ENCODE data around the gene SOX5.
"Not testable (repeated sequence)": the region's sequence is repeated elsewhere in the genome, so short reads cannot be mapped to it uniquely, and the experiment has no call there.

Gene SOX5

DNA sequence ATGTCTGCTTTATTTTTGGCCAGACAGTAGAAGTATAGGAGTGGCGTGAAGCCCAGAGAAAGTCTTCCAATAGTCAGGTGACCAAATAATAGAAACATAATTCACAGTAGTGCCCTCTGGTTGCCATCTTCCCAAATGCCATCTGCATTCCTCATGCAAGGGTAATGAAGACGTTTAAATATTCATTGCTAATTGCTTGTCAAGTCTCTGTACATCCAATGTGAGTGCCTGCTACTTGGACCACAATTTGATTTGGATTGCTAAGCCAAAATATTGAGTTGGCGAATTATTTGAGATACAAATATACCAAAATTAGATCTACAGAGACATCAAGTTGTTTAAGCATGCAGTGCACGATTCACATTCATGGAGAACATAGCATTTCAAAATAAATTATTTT, 402.7 kb downstream of the SOX5 start:
- H3K9me3 Mint-ChIP-seq, result no peaks in the 10 kb centered on the region
- DNase-seq, result no peak
- H3K27me3 Mint-ChIP-seq, result no peaks in the 10 kb centered on the region
- ATAC-seq, result no peak
- no peaks in the 10 kb centered on the region for H3K4me1 Mint-ChIP-seq
- no peak overlapping the region for H3K27ac Mint-ChIP-seq
- H3K36me3 Mint-ChIP-seq (ENCODE audit: low read depth), result no peaks in the 10 kb centered on the region
- no peak overlapping the region for H3K4me3 Mint-ChIP-seq

DNA sequence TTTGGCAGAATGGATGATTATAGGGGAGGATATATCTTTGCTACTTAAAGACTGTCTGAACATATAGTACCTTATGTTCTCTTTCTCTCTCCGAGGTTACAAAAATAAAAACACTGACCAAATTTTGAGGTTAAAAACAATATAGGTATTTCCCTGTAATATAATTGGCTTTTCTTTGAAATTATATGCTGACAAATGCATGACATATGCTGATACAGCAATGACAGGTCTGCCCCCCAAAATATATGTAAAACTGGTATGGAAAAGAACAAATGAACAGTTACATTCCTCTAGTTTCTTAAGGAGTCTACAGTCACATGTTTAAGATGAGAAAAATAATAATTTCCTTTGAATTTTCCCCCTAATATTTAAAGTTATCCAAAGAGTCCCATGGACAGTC, 405.7 kb downstream of the SOX5 start:
- DNase-seq (no peak), ATAC-seq (no peak)
- H3K4me3 Mint-ChIP-seq, result no peak overlapping the region
- H3K36me3 Mint-ChIP-seq (ENCODE audit: low read depth), result no peaks in the 10 kb centered on the region
- H3K27me3 Mint-ChIP-seq, result no peaks in the 10 kb centered on the region
- H3K27ac Mint-ChIP-seq, result no peak overlapping the region
- H3K4me1 Mint-ChIP-seq, result no peaks in the 10 kb centered on the region
- H3K9me3 Mint-ChIP-seq, result no peaks in the 10 kb centered on the region

DNA sequence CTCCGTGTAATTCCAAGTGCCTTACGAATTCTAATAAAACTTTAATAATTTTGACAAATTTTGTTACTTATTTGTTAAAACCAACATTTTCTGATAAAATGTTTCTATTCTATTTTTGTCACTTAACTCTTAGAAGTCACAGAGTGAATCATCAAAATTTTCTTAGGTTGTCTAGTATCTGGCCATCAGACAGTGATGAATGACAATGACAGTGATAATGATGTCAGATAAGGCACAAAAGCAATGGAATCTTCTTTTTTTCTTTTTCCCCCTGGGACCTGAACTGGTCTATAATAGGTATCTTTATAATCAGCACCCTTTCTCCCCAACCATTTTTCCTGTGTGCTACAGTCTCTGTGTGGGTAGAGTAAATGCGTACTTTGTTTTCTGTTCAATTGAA, 407.3 kb downstream of the SOX5 start:
- H3K4me1 Mint-ChIP-seq, result no peaks in the 10 kb centered on the region
- ATAC-seq (no peak), DNase-seq (no peak)
- no peaks in the 10 kb centered on the region for H3K9me3 Mint-ChIP-seq
- no peaks in the 10 kb centered on the region for H3K27me3 Mint-ChIP-seq
- H3K4me3 Mint-ChIP-seq, result no peak overlapping the region
- H3K27ac Mint-ChIP-seq, result no peak overlapping the region
- no peaks in the 10 kb centered on the region for H3K36me3 Mint-ChIP-seq (ENCODE audit: low read depth)

DNA sequence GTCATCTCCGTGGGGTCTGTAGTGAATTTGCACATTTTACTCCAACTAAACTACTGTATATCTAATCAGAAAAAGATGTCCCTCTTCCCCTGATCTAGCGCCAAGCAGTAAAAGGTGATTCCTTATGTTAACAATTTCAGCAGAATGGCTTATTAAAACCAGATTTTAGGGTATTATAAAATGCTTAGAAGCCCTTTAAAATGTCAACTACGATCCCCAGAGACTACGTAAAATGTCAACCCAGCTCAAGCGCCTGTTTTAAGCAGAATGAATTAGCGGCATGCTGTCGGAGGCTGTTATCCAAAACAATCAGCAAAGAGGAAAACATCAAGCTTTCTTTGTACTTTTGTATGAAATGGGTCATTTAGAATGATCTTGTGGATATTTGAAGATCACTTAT, 408.9 kb downstream of the SOX5 start:
- Mint-ChIP-seq H3K36me3 (ENCODE audit: low read depth) (no peaks in the 10 kb centered on the region), H3K27me3 (no peaks in the 10 kb centered on the region), H3K27ac (no peak overlapping the region), H3K9me3 (no peaks in the 10 kb centered on the region), H3K4me3 (no peak overlapping the region), H3K4me1 (no peaks in the 10 kb centered on the region)
- no peak for ATAC-seq
- DNase-seq, result no peak

DNA sequence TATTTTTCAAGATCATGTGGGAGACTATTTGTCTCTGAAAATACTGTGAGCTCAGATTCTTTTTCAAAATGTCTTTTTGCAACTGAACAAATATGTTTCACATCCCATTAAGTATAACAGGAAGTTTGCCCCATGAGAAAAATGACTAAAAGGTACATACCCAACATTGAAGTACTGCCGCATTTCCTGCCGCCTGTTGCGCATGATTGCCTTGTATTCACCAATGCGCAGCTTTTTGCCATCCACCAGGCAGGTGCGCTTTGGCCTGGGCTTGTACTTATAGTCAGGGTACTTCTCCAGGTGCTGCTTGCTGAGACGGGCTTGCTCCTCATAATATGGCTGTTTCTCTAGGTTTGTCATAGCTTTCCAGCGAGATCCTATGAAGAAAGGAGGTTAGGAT, 413.2 kb downstream of the SOX5 start:
- H3K27ac Mint-ChIP-seq, result no peak overlapping the region
- no peaks in the 10 kb centered on the region for H3K27me3 Mint-ChIP-seq
- DNase-seq, result no peak
- H3K9me3 Mint-ChIP-seq, result no peaks in the 10 kb centered on the region
- no peak overlapping the region for H3K4me3 Mint-ChIP-seq
- no peaks in the 10 kb centered on the region for H3K36me3 Mint-ChIP-seq (ENCODE audit: low read depth)
- ATAC-seq, result no peak
- no peaks in the 10 kb centered on the region for H3K4me1 Mint-ChIP-seq

DNA sequence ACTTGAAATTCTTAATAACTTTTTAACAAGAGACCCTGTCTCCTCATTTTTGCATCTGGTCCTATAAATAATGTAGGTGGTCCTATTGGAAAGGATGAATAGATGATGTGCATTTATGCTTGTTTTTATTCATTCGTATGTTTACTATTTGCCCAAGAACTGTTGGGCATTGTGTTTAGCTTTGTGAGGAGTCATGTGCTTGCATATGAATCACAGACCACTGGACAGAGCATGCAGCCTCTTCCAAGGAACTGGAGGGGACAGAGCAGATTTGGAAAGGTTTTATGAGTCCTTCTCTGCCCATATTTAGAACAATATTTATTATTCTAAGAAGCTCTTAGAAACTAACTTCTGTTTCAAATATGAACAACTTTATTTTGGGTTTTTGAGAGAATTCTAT, 414.0 kb downstream of the SOX5 start:
- ATAC-seq (no peak), DNase-seq (no peak)
- H3K36me3 Mint-ChIP-seq (ENCODE audit: low read depth), result no peaks in the 10 kb centered on the region
- H3K9me3 Mint-ChIP-seq, result peaks cover 2% of the 10 kb centered on the region
- H3K4me3 Mint-ChIP-seq, result no peak overlapping the region
- H3K27me3 Mint-ChIP-seq, result no peaks in the 10 kb centered on the region
- no peaks in the 10 kb centered on the region for H3K4me1 Mint-ChIP-seq
- H3K27ac Mint-ChIP-seq, result no peak overlapping the region

DNA sequence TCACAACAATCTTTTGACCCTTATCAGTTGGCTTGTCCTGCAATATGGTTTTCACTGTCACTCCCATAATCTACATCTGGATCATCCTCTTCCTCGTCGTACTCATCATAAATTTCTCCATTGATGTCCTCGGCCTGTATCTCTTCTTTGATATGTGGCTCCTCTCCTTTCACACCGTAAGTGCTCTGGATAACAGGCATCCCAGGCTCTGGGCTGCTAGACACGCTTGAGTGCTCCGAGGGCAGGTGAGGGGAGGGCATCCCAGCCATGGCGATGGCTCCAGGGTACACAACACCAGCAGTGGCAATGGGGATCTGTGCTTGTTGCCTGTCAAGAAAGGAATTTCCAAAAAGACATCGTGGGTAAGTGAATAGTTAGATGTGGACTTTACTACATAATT, 415.3 kb downstream of the SOX5 start:
- H3K4me1 Mint-ChIP-seq, result no peaks in the 10 kb centered on the region
- no peaks in the 10 kb centered on the region for H3K36me3 Mint-ChIP-seq (ENCODE audit: low read depth)
- peaks cover 4% of the 10 kb centered on the region for H3K9me3 Mint-ChIP-seq
- H3K27ac Mint-ChIP-seq, result no peak overlapping the region
- no peaks in the 10 kb centered on the region for H3K27me3 Mint-ChIP-seq
- DNase-seq (no peak), ATAC-seq (no peak)
- no peak overlapping the region for H3K4me3 Mint-ChIP-seq

DNA sequence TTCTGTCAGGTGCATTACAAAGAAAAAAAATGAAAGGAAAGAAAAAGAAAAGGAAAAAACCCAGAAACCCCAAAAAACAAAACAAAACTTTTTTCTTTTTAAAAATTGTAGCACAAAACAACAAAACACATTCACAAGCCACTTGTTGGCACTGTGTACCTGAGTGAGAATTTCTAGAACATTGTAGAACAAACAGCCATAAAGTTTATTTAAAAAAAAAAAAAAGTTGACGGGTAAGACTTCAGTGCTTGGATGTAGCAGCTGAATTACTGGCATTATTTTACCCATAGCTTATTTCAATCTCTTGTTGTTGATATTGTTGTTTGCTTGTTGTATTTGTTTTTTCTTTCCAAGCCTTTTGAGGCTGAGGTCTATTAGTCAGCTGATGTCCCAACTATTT, 415.8 kb downstream of the SOX5 start:
- H3K4me1 Mint-ChIP-seq, result no peaks in the 10 kb centered on the region
- H3K9me3 Mint-ChIP-seq, result peaks cover 4% of the 10 kb centered on the region
- ATAC-seq (no peak), DNase-seq (no peak)
- no peaks in the 10 kb centered on the region for H3K27me3 Mint-ChIP-seq
- no peak overlapping the region for H3K27ac Mint-ChIP-seq
- no peak overlapping the region for H3K4me3 Mint-ChIP-seq
- H3K36me3 Mint-ChIP-seq (ENCODE audit: low read depth), result no peaks in the 10 kb centered on the region

DNA sequence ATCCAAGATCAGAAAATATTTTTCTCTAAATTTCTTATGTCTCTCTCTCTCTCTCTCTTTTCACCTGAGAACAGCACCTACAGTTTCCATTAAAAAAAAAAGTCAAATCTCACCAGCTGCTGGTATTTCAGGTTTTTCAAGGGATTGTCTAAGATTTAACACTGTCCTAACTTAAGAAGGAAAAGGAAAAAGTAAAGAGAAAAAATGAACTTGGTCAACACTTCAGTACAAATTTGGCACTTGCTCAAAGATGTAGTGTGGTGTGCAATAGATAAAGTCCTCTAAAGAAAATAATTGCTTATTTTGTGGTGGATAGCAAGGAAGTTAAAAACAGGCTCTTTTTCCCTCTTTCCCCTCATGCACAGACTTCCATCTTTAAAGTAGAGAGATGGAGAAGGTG, 416.2 kb downstream of the SOX5 start:
- no peak overlapping the region for H3K27ac Mint-ChIP-seq
- no peak for ATAC-seq

DNA sequence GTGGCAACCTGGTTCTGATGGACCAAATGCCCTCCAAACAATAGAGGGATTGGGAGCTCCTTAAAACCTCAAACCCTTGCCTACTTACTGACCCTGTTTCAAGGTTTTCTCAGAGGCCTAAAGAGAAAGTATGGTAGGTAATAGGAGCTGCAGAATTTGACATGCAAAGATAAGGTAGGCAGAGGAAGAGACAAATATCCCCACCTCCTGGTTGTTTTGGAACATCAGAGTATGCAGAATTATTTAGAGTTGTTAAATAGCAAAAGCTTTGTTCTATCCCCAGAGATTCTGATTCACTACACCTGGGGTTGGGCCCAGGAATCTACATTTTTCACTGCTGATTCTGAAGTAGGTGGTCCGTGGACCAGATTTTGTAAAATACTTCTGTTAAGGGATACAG, 421.2 kb downstream of the SOX5 start:
- Mint-ChIP-seq H3K4me3 (no peak overlapping the region), H3K4me1 (no peaks in the 10 kb centered on the region), H3K27ac (no peak overlapping the region), H3K27me3 (no peaks in the 10 kb centered on the region), H3K36me3 (ENCODE audit: low read depth) (no peaks in the 10 kb centered on the region), H3K9me3 (peaks cover 18% of the 10 kb centered on the region)
- ATAC-seq (no peak), DNase-seq (no peak)

More for the DNA sequence above, 416.2 kb downstream of the SOX5 start:
- peaks cover 4% of the 10 kb centered on the region for H3K9me3 Mint-ChIP-seq
- H3K36me3 Mint-ChIP-seq (ENCODE audit: low read depth), result no peaks in the 10 kb centered on the region
- H3K27me3 Mint-ChIP-seq, result no peaks in the 10 kb centered on the region
- H3K4me3 Mint-ChIP-seq, result no peak overlapping the region
- DNase-seq, result no peak
- no peaks in the 10 kb centered on the region for H3K4me1 Mint-ChIP-seq

DNA sequence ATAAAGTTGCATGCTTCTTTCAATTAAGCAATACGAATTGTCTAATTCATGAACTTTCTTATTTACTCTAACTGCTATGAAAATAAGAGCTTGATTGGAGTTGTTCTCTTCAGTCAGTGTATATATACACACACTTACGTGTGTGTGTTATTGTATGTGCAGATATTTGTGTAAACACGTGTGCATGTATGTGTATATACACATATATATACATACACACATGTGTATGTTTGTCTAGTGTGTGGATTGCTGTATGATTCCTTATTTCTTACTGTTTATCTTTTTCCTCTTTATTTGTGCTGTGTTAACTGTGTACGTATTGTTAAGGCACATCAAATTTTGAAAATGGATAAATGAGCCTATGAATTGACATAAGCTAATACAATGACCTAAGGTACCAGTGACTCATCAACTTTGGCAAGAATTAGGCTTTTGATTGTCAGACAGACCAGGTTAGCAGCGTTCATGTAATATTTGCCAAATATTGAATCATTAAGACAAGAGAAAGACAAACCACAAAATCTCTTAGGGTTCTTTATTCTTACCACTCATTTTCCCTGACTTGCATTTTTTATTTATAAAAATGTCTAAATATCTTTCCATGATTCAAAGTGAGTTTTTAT, 423.9 kb downstream of the SOX5 start:
- no peak overlapping the region for H3K4me3 Mint-ChIP-seq
- H3K4me1 Mint-ChIP-seq, result no peaks in the 10 kb centered on the region
- H3K27me3 Mint-ChIP-seq, result no peaks in the 10 kb centered on the region
- H3K27ac Mint-ChIP-seq, result no peak overlapping the region
- H3K36me3 Mint-ChIP-seq (ENCODE audit: low read depth), result no peaks in the 10 kb centered on the region
- ATAC-seq (no peak), DNase-seq (no peak)
- peaks cover 22% of the 10 kb centered on the region for H3K9me3 Mint-ChIP-seq

DNA sequence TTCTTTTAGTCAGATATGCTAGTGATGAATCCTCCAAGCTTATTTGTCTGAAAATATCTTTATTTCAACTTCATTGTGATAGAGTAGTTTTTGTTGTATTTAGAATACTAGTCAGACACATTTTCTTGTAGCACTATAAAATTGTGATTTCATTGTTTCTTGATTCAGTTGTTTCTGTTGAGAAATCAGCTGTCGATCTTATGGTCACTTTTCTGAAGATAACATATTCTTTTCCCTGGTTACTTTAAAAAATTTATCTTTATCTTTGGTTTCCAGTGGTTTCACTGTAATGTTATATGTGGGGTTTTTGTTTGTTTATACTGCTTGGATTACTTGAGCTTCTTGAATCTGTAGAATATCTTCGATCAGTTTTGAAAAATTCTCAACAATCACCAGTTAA, 426.1 kb downstream of the SOX5 start:
- no peak overlapping the region for H3K27ac Mint-ChIP-seq
- peaks cover 25% of the 10 kb centered on the region for H3K9me3 Mint-ChIP-seq
- ATAC-seq (no peak), DNase-seq (no peak)
- H3K4me1 Mint-ChIP-seq, result no peaks in the 10 kb centered on the region
- no peak overlapping the region for H3K4me3 Mint-ChIP-seq
- no peaks in the 10 kb centered on the region for H3K36me3 Mint-ChIP-seq (ENCODE audit: low read depth)
- H3K27me3 Mint-ChIP-seq, result no peaks in the 10 kb centered on the region

DNA sequence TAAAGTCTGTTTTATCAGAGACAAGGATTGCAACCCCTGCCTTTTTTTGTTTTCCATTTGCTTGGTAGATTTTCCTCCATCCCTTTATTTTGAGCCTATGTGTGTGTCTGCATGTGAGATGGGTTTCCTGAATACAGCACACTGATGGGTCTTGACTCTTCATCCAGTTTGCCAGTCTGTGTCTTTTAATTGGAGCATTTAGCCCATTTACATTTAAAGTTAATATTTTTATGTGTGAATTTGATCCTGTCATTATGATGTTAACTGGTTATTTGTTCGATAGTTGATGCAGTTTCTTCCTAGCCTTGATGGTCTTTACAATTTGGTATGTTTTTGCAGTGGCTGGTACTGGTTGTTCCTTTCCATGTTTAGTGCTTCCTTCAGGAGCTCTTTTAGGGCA, 430.0 kb downstream of the SOX5 start:
- H3K36me3 Mint-ChIP-seq (ENCODE audit: low read depth); H3K4me1 Mint-ChIP-seq; H3K4me3 Mint-ChIP-seq; ATAC-seq; H3K27ac Mint-ChIP-seq; DNase-seq; H3K27me3 Mint-ChIP-seq: not testable (repeated sequence)
- peaks cover 16% of the 10 kb centered on the region for H3K9me3 Mint-ChIP-seq

DNA sequence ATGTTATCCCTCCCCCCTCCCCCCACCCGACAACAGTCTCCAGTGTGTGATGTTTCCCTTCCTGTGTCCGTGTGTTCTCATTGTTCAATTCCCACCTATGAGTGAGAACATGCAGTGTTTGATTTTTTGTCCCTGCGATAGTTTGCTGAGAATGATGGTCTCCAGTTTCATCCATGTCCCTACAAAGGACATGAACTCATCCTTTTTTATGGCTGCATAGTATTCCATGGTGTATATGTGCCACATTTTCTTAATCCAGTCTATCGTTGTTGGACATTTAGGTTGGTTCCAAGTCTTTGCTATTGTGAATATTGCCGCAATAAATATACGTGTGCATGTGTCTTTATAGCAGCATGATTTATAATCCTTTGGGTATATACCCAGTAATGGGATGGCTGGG, 433.7 kb downstream of the SOX5 start:
- not testable (repeated sequence) for H3K27me3 Mint-ChIP-seq; H3K36me3 Mint-ChIP-seq (ENCODE audit: low read depth); H3K4me3 Mint-ChIP-seq; ATAC-seq; H3K4me1 Mint-ChIP-seq; DNase-seq; H3K27ac Mint-ChIP-seq
- peaks cover 16% of the 10 kb centered on the region for H3K9me3 Mint-ChIP-seq

DNA sequence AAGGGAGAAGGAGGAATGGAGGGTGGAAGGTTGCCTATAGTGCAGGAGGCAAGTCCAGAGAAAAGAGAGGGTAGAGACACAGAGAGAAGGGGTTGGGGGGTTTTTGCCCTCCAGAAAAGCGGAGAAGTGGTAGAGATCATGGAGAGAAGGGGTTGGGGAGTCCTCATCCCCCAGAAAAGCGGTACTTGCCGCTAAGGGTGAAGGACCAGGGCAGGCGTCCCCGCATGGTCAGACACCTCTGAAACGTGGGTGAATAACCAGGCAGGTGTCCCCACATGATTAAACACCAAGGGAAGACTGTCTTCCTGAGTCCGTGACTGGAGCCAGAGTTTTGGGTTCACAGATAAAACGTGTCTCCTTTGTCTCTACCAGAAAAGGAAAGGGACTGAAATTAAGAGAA, 439.0 kb downstream of the SOX5 start:
- Mint-ChIP-seq H3K4me3 (no peak overlapping the region), H3K36me3 (ENCODE audit: low read depth) (no peaks in the 10 kb centered on the region), H3K27ac (no peak overlapping the region), H3K4me1 (no peaks in the 10 kb centered on the region), H3K27me3 (no peaks in the 10 kb centered on the region), H3K9me3 (peaks cover 13% of the 10 kb centered on the region)
- DNase-seq (no peak), ATAC-seq (no peak)

DNA sequence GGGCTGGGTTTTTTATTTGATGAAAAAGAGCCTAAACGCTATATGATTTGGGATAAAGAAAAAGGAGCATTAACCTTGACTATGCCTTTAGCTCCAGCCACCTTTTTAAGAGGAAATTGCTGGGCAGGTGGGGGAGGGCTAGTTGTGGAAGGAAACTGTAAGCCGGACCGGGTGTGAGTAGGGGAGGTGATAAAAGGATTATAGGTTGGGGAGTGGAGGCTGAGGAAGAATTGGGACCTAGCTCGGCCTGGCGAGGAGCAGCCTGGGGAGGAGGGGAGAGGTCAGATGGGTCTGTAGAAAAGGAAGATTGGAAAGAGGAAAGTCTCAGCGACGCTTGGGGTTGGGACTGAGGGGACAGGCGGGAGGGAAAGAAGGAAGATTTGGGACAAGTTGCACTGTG, 439.6 kb downstream of the SOX5 start:
- H3K4me1 Mint-ChIP-seq; H3K36me3 Mint-ChIP-seq (ENCODE audit: low read depth); DNase-seq; ATAC-seq; H3K4me3 Mint-ChIP-seq; H3K27me3 Mint-ChIP-seq; H3K27ac Mint-ChIP-seq: not testable (repeated sequence)
- H3K9me3 Mint-ChIP-seq, result peaks cover 13% of the 10 kb centered on the region
